ENCODE results near the gene PRTG. TPM values are rescaled to one million over a fixed set of nuclear protein-coding genes. Genes with fewer than 3 reads are reported as not detected.

The PRTG gene
- total and polyA plus RNA-seq, 4 donors: 0.05 to 2.4 (median 0.25) TPM

DNA sequence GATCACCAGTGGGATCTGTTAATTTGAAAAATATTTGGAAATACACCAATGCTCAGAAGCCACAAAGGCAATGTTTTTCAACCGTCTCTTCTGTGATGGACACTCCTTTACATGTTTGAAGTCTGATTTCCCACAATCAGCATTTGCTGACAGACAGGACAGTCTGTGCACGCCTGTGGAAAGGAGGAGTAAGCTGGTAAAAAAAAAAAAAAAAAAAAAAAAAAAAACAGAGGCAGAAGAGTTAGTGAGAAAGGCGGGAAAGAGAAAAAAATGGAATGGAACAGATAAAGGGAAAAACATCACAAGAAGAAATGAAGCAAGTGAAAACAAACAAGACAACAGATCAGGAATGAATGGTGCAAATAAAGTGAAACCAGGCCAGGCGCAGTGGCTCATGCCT lies 35.0 kb downstream of the PRTG start:
- H3K27ac ChIP-seq (ENCODE audit: low read depth in 1 of 2, low read length in 2 of 2): no peak overlapping the region
- H3K27me3 ChIP-seq (ENCODE audit: control insufficient read depth in 4 of 4, insufficient read depth in 4 of 4, low read length in 3 of 4): peaks cover 0 to 3% (median 0%) of the 10 kb centered on the region in 4 donors
- no peaks in the 10 kb centered on the region for H3K4me1 ChIP-seq (ENCODE audit: control insufficient read depth in 4 of 4, insufficient read depth in 4 of 4, low read length in 3 of 4)
- TF ChIP-seq TAF1 (conservative IDR thresholded peaks at IDR 0.05): no peak
- WGBS: 86% methylated on average over 4 of the region's 4 CpGs
- DNase-seq (ENCODE audit: low spot score): no peak
- no peak overlapping the region for H3K9ac ChIP-seq (ENCODE audit: low read depth in 1 of 2, low read length in 2 of 2)
- H3K9me3 ChIP-seq (ENCODE audit: control insufficient read depth in 4 of 4, low read length in 3 of 4): no peaks in the 10 kb centered on the region
- no peaks in the 10 kb centered on the region for H3K36me3 ChIP-seq (ENCODE audit: control insufficient read depth in 4 of 4, insufficient read depth in 3 of 4, low read depth in 1 of 4, low read length in 3 of 4)
- no peak overlapping the region for H3K4me3 ChIP-seq (ENCODE audit: low read depth in 1 of 3, low read length in 3 of 3)

DNA sequence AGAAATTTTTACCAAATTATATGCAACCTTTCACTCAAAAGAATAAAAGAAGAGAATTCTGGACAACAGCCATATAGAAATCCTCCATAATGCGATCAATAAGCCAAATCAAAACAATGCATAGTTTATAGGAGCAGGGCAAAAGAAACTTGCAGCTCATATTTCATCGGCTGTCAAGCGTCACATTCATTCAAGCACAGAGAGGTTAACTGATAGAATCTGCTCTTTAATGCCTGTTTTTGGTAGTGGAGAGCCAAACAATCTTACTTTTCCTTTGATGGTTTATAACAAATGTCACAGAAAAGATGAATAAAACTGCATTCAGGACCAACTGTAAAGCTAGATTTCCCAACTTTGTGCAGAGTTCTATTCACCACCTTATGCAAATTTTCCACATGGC lies 35.4 kb downstream of the PRTG start:
- H3K27me3 ChIP-seq (ENCODE audit: control insufficient read depth in 4 of 4, insufficient read depth in 4 of 4, low read length in 3 of 4): peaks cover 0 to 3% (median 0%) of the 10 kb centered on the region in 4 donors
- no peaks in the 10 kb centered on the region for H3K9me3 ChIP-seq (ENCODE audit: control insufficient read depth in 4 of 4, low read length in 3 of 4)
- 90% methylated on average over 3 of the region's 3 CpGs for WGBS
- no peak overlapping the region for H3K27ac ChIP-seq (ENCODE audit: low read depth in 1 of 2, low read length in 2 of 2)
- DNase-seq (ENCODE audit: low spot score): no peak
- H3K4me3 ChIP-seq (ENCODE audit: low read depth in 1 of 3, low read length in 3 of 3): no peak overlapping the region
- H3K36me3 ChIP-seq (ENCODE audit: control insufficient read depth in 4 of 4, insufficient read depth in 3 of 4, low read depth in 1 of 4, low read length in 3 of 4): no peaks in the 10 kb centered on the region
- no peaks in the 10 kb centered on the region for H3K4me1 ChIP-seq (ENCODE audit: control insufficient read depth in 4 of 4, insufficient read depth in 4 of 4, low read length in 3 of 4)
- TF ChIP-seq, protein P1, sequence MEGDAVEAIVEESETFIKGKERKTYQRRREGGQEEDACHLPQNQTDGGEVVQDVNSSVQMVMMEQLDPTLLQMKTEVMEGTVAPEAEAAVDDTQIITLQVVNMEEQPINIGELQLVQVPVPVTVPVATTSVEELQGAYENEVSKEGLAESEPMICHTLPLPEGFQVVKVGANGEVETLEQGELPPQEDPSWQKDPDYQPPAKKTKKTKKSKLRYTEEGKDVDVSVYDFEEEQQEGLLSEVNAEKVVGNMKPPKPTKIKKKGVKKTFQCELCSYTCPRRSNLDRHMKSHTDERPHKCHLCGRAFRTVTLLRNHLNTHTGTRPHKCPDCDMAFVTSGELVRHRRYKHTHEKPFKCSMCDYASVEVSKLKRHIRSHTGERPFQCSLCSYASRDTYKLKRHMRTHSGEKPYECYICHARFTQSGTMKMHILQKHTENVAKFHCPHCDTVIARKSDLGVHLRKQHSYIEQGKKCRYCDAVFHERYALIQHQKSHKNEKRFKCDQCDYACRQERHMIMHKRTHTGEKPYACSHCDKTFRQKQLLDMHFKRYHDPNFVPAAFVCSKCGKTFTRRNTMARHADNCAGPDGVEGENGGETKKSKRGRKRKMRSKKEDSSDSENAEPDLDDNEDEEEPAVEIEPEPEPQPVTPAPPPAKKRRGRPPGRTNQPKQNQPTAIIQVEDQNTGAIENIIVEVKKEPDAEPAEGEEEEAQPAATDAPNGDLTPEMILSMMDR (IDR thresholded peaks at IDR 0.05; ENCODE audit: low read depth, low read length, missing input control): no peak
- no peak for TF ChIP-seq HNF4A (conservative IDR thresholded peaks at IDR 0.05)
- TF ChIP-seq FOXA1 (IDR thresholded peaks at IDR 0.05): no peak
- TF ChIP-seq EGR1 (IDR thresholded peaks at IDR 0.05; ENCODE audit: low read depth in 2 of 2): no peak
- TF ChIP-seq, protein P2, sequence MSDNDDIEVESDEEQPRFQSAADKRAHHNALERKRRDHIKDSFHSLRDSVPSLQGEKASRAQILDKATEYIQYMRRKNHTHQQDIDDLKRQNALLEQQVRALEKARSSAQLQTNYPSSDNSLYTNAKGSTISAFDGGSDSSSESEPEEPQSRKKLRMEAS (IDR thresholded peaks at IDR 0.05): no peak
- TF ChIP-seq HNF4G (IDR thresholded peaks at IDR 0.05): no peak
- TF ChIP-seq NR2F2 (IDR thresholded peaks at IDR 0.05): no peak
- TF ChIP-seq FOXA2 (IDR thresholded peaks at IDR 0.05): no peak
- TF ChIP-seq JUND (IDR thresholded peaks at IDR 0.05): no peak
- no peak overlapping the region for H3K9ac ChIP-seq (ENCODE audit: low read depth in 1 of 2, low read length in 2 of 2)

DNA sequence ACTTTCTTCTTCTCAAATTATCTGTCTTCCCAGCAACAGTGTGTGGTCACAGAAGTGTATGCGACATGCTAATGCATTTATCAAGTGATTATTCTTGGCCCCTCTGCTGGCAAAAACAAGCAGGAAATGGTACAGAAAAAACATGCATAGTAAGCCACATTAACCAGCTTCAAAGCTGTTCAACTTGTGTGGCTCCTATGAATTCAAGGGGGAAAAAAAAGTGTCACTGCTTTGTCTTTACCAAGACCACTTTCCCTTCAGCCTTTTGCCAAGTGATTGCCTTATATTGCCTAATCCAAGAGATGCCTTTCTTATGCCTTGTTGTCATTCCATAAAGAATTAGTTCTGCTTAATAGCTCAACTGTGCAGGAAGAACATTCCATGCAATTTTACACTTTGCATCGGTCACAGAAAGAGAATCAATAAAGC lies 39.1 kb downstream of the PRTG start:
- no peak for DNase-seq (ENCODE audit: low spot score)
- Histone ChIP-seq H3K9ac (ENCODE audit: low read depth in 1 of 2, low read length in 2 of 2) (no peak overlapping the region), H3K4me1 (ENCODE audit: control insufficient read depth in 4 of 4, insufficient read depth in 4 of 4, low read length in 3 of 4) (no peaks in the 10 kb centered on the region), H3K27ac (ENCODE audit: low read depth in 1 of 2, low read length in 2 of 2) (no peak overlapping the region), H3K36me3 (ENCODE audit: control insufficient read depth in 4 of 4, insufficient read depth in 3 of 4, low read depth in 1 of 4, low read length in 3 of 4) (no peaks in the 10 kb centered on the region), H3K27me3 (ENCODE audit: control insufficient read depth in 4 of 4, insufficient read depth in 4 of 4, low read length in 3 of 4) (no peaks in the 10 kb centered on the region), H3K9me3 (ENCODE audit: control insufficient read depth in 4 of 4, low read length in 3 of 4) (no peaks in the 10 kb centered on the region), H3K4me3 (ENCODE audit: low read depth in 1 of 3, low read length in 3 of 3) (no peak overlapping the region)
- WGBS: 73% methylated on average over 2 of the region's 2 CpGs
- TF ChIP-seq, protein P3, sequence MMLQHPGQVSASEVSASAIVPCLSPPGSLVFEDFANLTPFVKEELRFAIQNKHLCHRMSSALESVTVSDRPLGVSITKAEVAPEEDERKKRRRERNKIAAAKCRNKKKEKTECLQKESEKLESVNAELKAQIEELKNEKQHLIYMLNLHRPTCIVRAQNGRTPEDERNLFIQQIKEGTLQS (IDR thresholded peaks at IDR 0.05): no peak
- TF ChIP-seq RXRA (IDR thresholded peaks at IDR 0.05): no peak
- TF ChIP-seq FOXA2 (IDR thresholded peaks at IDR 0.05): no peak
- no peak for TF ChIP-seq TAF1 (conservative IDR thresholded peaks at IDR 0.05)
- TF ChIP-seq HNF4G (IDR thresholded peaks at IDR 0.05): no peak
- TF ChIP-seq, protein P4, sequence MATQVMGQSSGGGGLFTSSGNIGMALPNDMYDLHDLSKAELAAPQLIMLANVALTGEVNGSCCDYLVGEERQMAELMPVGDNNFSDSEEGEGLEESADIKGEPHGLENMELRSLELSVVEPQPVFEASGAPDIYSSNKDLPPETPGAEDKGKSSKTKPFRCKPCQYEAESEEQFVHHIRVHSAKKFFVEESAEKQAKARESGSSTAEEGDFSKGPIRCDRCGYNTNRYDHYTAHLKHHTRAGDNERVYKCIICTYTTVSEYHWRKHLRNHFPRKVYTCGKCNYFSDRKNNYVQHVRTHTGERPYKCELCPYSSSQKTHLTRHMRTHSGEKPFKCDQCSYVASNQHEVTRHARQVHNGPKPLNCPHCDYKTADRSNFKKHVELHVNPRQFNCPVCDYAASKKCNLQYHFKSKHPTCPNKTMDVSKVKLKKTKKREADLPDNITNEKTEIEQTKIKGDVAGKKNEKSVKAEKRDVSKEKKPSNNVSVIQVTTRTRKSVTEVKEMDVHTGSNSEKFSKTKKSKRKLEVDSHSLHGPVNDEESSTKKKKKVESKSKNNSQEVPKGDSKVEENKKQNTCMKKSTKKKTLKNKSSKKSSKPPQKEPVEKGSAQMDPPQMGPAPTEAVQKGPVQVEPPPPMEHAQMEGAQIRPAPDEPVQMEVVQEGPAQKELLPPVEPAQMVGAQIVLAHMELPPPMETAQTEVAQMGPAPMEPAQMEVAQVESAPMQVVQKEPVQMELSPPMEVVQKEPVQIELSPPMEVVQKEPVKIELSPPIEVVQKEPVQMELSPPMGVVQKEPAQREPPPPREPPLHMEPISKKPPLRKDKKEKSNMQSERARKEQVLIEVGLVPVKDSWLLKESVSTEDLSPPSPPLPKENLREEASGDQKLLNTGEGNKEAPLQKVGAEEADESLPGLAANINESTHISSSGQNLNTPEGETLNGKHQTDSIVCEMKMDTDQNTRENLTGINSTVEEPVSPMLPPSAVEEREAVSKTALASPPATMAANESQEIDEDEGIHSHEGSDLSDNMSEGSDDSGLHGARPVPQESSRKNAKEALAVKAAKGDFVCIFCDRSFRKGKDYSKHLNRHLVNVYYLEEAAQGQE (IDR thresholded peaks at IDR 0.05): no peak
- no peak for TF ChIP-seq YY1 (IDR thresholded peaks at IDR 0.05)
- TF ChIP-seq, protein P2 (IDR thresholded peaks at IDR 0.05): no peak
- no peak for TF ChIP-seq JUND (IDR thresholded peaks at IDR 0.05)
- TF ChIP-seq RAD21 (IDR thresholded peaks at IDR 0.05): no peak
- TF ChIP-seq GABPA (IDR thresholded peaks at IDR 0.05 in 1 of 2, conservative IDR thresholded peaks at IDR 0.05 in 1 of 2): no peak
- TF ChIP-seq, protein P5, sequence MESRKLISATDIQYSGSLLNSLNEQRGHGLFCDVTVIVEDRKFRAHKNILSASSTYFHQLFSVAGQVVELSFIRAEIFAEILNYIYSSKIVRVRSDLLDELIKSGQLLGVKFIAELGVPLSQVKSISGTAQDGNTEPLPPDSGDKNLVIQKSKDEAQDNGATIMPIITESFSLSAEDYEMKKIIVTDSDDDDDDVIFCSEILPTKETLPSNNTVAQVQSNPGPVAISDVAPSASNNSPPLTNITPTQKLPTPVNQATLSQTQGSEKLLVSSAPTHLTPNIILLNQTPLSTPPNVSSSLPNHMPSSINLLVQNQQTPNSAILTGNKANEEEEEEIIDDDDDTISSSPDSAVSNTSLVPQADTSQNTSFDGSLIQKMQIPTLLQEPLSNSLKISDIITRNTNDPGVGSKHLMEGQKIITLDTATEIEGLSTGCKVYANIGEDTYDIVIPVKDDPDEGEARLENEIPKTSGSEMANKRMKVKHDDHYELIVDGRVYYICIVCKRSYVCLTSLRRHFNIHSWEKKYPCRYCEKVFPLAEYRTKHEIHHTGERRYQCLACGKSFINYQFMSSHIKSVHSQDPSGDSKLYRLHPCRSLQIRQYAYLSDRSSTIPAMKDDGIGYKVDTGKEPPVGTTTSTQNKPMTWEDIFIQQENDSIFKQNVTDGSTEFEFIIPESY (IDR thresholded peaks at IDR 0.05): no peak
- TF ChIP-seq EGR1 (IDR thresholded peaks at IDR 0.05; ENCODE audit: low read depth in 2 of 2): no peak
- no peak for TF ChIP-seq NR2F2 (IDR thresholded peaks at IDR 0.05)
